MG63 (cell line): ENCODE data around the gene CGREF1. TPM values are rescaled to one million over a fixed set of nuclear protein-coding genes. Genes with fewer than 3 reads are reported as not detected.

Experiments used
- DNase-seq: peaks from one replicate; pipeline ENCODE4 v3.0.0-alpha.2; 2020
- H3K27me3 ChIP-seq: fragments of 250-450 bp; sonication (Bioruptor Pico); 2 replicates; pipeline ENCODE4 v1.5.1; 2020; ENCODE audit warnings: mild to moderate bottlenecking, moderate library complexity
- H3K36me3 ChIP-seq: fragments of 250-450 bp; sonication (Bioruptor Pico); 2 replicates; pipeline ENCODE4 v1.5.1; 2020; ENCODE audit warnings: mild to moderate bottlenecking, moderate library complexity
- H3K4me3 ChIP-seq: fragments of 250-450 bp; sonication (Bioruptor Pico); 2 replicates; pipeline ENCODE4 v1.5.1; 2020; ENCODE audit warnings: mild to moderate bottlenecking, moderate library complexity
- H3K9me3 ChIP-seq: fragments of 250-450 bp; sonication (Bioruptor Pico); 2 replicates; pipeline ENCODE4 v1.5.1; 2020; ENCODE audit warnings: mild to moderate bottlenecking, moderate library complexity
- total RNA-seq: library from RNA; depleted of rRNA; stranded (reverse); fragments of >200 nt; shearing (Covaris generic); gene quantifications from 2 replicates; pipeline ENCODE4 v1.2.3, GENCODE V29; 2014; ENCODE audit warnings: low replicate concordance

Gene CGREF1
- total RNA-seq, 1 experiment from 2014 or later: 29.1 TPM

DNA sequence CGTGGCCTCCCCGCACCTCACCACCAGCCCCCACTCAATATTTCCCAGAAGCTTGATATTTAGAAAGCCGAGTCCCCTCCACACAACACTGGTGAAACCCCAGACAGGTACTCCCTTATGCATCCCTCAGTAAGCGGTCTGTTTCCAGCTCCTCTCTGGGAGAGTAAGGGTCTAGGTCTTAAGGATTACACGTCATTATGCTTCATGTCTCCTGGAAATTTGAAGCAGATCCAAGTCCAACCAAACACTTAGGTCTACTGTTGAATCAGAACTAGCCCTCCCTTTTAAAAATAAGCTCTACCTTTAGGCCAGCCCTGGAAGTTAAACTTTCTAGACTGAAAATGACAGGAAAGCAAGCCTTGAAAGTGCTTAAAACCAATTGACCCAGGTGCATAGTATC lies 46.0 kb downstream of the CGREF1 start:
- no peaks in the 10 kb centered on the region for H3K9me3 ChIP-seq
- H3K4me3 ChIP-seq: no peak overlapping the region
- H3K36me3 ChIP-seq: peaks cover 26% of the 10 kb centered on the region
- DNase-seq: no peak
- no peaks in the 10 kb centered on the region for H3K27me3 ChIP-seq

GRCh38 chr2:27071990-27072830 lies 46.7 kb downstream of the CGREF1 start:
- Histone ChIP-seq H3K9me3 (no peaks in the 10 kb centered on the region), H3K36me3 (peaks cover 33% of the 10 kb centered on the region), H3K4me3 (peak overlapping the region; percentile 92), H3K27me3 (no peaks in the 10 kb centered on the region)
- peak; percentile 59 for DNase-seq

DNA sequence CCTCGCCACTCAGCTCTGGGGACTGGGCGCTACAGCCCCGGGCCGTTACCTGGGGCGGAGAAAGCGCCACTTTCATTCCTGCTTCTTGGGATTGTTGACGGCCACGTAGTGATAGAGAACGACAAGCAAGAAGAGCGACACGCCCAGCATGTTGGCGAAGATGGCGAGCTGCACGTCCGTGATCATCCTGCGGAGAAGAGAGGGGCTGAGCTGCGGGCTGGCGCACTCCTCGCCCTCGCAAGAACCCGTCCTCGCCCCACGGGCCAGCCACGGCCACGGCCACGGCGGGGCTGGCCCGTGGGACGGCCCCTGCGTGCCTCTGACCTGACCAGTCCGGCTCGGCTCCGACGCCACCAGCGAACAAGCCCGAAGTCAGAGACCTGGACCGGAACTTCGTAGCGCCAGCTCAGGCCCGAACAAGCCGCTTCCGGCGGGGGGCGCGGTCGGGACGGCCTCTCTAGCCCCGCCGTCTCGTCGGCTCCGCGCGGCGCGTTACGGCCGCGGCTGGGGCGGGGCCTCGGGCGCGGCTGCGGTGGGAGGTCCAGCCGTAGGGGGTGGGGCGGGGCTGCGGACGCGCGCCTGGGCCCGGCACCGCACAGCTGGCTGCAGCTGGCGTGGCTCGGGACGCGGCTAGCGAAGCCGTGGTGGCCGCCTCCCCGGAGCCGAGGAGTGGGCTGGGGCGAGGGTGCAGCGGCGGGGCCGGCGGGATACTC lies 47.5 kb downstream of the CGREF1 start, which contains the start of gene OST4:
Gene OST4, minus strand, starts transcription at position 378 of the 713 bp plus-strand sequence.
- DNase-seq: peak; percentile 94
- peaks cover 33% of the 10 kb centered on the region for H3K36me3 ChIP-seq
- H3K27me3 ChIP-seq: no peaks in the 10 kb centered on the region
- H3K4me3 ChIP-seq: peak within 1 kb of the TSS; percentile 92
- H3K9me3 ChIP-seq: no peaks in the 10 kb centered on the region

DNA sequence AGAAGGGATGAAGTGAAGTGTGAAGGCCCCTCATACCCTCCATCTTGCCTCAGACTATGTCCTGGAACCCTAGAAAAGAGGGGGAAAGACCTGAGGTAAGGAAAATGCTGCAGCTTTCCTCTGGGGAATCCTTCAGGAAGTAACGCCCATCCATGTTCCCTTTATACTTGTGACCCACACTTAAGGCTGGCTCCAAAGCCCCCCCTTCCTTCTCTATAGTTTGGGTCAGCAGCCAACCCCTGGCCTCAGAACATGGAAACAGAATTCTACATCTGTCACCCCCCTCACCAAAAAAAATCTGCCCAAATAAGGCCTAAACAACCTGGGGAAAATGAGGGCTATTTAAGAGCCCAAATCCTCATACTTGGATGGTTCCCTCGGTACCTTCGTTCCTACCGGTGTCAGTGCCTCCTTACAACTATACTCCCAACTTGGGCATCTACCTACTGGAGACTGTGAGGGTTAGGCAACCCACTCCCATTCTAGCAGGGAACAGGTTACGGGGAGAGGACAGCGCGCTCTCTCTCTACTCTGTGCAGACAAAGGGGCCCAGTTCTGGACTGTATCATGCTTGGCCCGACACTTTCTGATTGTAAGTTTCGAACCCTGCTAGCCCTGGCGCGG lies 48.2 kb downstream of the CGREF1 start:
- Histone ChIP-seq H3K36me3 (peaks cover 33% of the 10 kb centered on the region), H3K4me3 (peak overlapping the region; percentile 92), H3K27me3 (no peaks in the 10 kb centered on the region), H3K9me3 (no peaks in the 10 kb centered on the region)
- no peak for DNase-seq

- peaks cover 39% of the 10 kb centered on the region for H3K36me3 ChIP-seq
- H3K4me3 ChIP-seq: peak overlapping the region; percentile 92
- no peak for DNase-seq
- no peaks in the 10 kb centered on the region for H3K9me3 ChIP-seq
- H3K27me3 ChIP-seq: no peaks in the 10 kb centered on the region
Observed at GRCh38 chr2:27069961-27070618, 48.8 kb downstream of the CGREF1 start.

DNA sequence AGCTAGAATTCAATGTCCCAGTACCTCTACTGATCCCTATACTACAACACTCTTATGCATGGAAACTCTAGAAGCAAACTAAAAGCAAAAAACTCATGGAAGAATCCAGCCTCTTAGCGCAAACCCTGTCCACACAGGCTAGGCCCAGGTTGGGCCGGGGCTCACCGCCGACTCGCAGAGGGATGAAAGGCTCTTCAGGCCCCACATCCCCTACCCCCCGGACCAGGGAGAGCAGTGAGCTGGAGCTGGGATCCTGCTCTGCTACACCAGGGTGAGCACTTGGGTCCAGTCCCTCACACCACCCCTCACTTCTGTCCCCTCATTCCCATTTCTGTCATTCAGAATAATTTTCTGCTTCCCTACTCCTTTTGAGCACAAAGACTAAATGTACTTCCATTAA lies 49.5 kb downstream of the CGREF1 start:
- Histone ChIP-seq H3K9me3 (no peaks in the 10 kb centered on the region), H3K4me3 (no peak overlapping the region), H3K27me3 (no peaks in the 10 kb centered on the region), H3K36me3 (peaks cover 39% of the 10 kb centered on the region)
- DNase-seq: no peak

DNA sequence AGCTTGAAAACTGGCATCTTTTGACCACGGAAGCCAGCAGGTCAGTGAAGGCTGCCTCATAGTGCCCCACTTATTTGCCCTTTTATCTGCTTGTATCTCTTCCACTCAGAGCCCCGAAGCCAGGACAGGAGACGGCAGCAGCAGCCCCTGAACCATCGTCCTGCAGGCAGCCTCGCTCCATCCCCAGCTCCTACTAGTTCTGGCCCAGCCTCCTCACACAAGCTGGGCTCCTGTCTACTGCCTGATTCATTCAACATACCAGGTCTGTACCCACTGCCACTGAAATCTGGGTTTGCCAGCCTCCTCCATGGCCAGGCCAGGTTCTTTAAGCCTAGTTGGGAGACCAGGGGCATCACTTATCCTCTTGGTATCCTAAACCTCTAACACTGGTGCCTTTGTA lies 51.5 kb downstream of the CGREF1 start:
- Histone ChIP-seq H3K27me3 (no peaks in the 10 kb centered on the region), H3K4me3 (no peak overlapping the region), H3K36me3 (peaks cover 42% of the 10 kb centered on the region), H3K9me3 (no peaks in the 10 kb centered on the region)
- DNase-seq: no peak

GRCh38 chr2:27065128-27065527 lies 53.8 kb downstream of the CGREF1 start:
- no peaks in the 10 kb centered on the region for H3K27me3 ChIP-seq
- DNase-seq: no peak
- H3K4me3 ChIP-seq: no peak overlapping the region
- H3K9me3 ChIP-seq: no peaks in the 10 kb centered on the region
- H3K36me3 ChIP-seq: peaks cover 37% of the 10 kb centered on the region

DNA sequence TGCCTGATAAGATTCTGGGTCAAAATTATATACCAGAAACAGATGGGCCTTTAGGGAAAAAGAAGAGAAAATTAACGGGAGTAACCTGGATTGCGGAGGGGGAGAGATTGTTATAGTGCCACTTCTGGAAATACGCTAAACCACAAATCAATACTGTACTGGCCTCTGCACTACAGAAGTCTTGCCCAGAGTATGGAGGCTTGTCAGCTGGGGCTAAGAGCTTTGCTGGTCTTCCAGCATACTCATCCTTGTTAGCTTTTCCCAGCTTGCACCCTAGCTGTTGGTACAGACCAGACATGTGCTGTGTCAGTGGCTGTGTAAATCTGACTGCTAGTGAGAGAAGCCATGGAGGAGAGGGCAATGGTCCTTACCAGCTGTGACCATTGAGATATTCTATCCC lies 58.6 kb downstream of the CGREF1 start:
- Histone ChIP-seq H3K4me3 (no peak overlapping the region), H3K9me3 (no peaks in the 10 kb centered on the region), H3K36me3 (peaks cover 17% of the 10 kb centered on the region), H3K27me3 (no peaks in the 10 kb centered on the region)
- DNase-seq: no peak

- H3K27me3 ChIP-seq: no peaks in the 10 kb centered on the region
- H3K36me3 ChIP-seq: peaks cover 24% of the 10 kb centered on the region
- H3K4me3 ChIP-seq: no peak overlapping the region
- no peaks in the 10 kb centered on the region for H3K9me3 ChIP-seq
- DNase-seq: no peak
Observed at GRCh38 chr2:27059141-27059820, 59.6 kb downstream of the CGREF1 start.

DNA sequence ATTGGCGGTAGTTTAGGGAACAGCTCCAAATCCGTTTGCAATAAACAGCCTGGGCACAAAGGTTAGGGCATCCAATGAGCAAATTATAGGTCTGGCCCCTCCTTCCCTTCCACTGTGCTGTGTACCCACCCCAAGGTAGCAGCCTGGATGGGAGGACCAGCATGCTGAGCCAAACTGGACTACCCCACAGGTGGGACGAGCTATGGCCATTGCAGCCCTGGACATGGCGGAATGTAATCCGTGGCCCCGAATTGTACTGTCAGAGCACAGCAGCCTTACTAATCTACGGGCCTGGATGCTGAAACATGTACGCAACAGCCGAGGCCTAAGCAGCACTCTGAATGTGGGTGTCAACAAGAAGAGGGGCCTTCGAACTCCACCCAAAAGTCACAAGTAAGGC lies 60.7 kb downstream of the CGREF1 start:
- no peak overlapping the region for H3K4me3 ChIP-seq
- H3K27me3 ChIP-seq: no peaks in the 10 kb centered on the region
- peaks cover 25% of the 10 kb centered on the region for H3K36me3 ChIP-seq
- DNase-seq: no peak
- no peaks in the 10 kb centered on the region for H3K9me3 ChIP-seq

DNA sequence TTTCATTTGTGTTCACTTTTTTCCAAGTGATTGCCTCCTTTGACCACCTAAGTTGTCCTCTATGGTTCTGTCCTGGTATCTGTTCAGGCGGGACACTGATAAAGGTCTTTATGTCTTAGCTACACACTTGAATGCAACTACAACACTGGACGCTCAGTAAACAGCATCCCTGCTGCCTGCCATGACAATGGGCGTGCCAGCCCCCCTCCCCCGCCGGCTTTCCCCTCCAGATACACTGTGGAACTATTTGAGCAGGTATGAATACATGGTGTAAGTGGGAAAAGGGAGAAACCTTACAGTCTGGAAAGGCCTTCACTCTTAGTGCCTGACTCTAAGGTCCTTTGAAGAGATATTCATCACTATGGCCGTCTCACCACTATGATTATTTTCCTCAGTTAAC lies 61.7 kb downstream of the CGREF1 start:
- H3K9me3 ChIP-seq: no peaks in the 10 kb centered on the region
- no peak for DNase-seq
- H3K4me3 ChIP-seq: no peak overlapping the region
- no peaks in the 10 kb centered on the region for H3K27me3 ChIP-seq
- H3K36me3 ChIP-seq: peaks cover 22% of the 10 kb centered on the region

DNA sequence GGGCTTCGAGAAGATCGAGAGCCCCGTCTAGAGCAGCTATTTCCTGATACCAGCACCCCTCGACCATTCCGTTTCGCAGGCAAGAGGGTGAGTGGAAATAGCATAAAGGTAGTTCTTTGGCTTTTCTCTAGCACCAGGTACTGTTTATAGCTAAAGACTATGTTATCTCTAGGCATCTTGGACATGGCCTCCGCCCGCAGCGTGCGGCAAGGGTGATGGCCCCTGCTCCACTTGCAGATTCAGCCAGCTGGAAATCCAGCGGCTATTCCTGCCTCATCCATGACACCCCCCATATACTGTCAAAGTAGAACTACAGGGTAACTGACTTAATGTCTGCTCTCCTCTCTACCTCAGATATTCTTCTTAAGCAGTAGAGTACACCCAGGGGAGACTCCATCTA lies 64.2 kb downstream of the CGREF1 start:
- no peaks in the 10 kb centered on the region for H3K9me3 ChIP-seq
- peaks cover 22% of the 10 kb centered on the region for H3K36me3 ChIP-seq
- no peak for DNase-seq
- no peaks in the 10 kb centered on the region for H3K27me3 ChIP-seq
- no peak overlapping the region for H3K4me3 ChIP-seq

DNA sequence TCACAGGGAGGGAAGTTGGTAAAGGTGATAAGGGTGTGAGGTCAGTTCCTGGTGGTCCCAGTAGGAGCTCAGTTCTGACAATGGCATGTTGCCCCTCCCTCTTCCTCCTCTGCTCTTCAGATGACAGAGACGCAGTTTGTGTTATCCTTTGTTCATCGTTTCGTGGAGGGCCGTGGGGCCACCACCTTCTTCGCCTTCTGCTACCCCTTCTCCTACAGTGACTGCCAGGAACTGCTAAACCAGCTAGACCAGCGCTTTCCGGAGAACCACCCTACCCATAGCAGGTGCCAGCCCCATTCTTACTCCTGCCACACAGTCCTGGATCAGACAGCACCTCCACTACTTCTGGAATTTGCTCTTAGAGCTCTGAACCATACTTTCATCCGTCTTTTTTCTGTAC lies 65.2 kb downstream of the CGREF1 start:
- Histone ChIP-seq H3K36me3 (peaks cover 22% of the 10 kb centered on the region), H3K9me3 (no peaks in the 10 kb centered on the region), H3K27me3 (no peaks in the 10 kb centered on the region), H3K4me3 (no peak overlapping the region)
- no peak for DNase-seq

DNA sequence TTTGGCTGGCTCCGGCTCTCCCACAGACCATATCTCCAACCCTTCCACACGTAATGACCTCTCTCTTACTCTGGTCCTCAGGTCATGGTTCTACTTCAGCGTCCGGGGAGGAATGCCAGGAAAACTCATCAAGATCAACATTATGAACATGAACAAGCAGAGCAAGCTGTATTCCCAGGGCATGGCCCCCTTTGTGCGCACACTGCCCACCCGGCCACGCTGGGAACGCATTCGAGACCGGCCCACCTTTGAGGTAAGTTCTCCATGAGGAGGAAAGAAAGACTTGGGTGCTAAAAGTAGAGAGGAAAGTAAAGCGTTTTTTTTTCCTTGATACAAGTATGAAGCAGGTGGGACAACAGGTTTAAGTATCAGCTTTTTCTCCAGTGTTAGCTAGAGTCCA lies 65.6 kb downstream of the CGREF1 start:
- Histone ChIP-seq H3K9me3 (no peaks in the 10 kb centered on the region), H3K27me3 (no peaks in the 10 kb centered on the region), H3K4me3 (no peak overlapping the region), H3K36me3 (peaks cover 21% of the 10 kb centered on the region)
- no peak for DNase-seq

DNA sequence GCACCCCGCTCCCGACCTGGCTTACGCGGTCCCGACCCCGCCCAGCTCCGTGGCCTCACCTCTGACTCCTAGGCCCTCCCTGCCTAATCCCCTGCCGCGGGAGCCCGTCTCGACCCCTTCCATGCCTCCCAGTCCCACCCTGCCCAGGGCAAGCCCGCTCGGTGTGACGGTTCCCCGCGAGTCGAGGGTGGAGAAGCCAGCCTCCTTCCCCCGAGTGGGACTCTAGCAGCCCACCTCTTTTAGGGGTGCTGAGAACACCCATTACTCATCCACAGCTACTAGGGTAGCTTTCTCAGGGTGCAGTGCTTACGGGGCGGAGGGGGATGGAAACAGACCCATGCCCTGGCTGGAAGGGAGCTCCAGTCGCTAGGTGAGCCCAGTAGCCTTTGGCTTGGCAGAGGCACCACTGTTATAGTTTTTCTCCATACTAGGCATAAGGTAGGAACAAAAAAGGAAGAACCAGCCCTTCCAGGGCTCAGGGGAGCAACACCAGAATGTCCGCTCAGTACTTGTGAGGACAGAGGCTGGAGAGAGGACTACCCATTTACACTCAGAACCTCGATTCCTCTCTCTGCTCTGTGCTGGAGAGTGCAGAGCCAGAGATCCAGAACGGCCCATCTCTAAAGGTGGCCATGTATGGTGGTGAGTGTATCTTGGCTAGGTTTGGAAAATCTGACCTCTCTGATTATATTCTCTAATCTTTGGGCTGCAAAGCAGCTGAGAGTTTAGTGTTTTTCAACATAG lies 66.9 kb downstream of the CGREF1 start:
- peak; percentile 36 for DNase-seq
- Histone ChIP-seq H3K4me3 (peak overlapping the region; percentile 81), H3K27me3 (no peaks in the 10 kb centered on the region), H3K9me3 (no peaks in the 10 kb centered on the region), H3K36me3 (peaks cover 18% of the 10 kb centered on the region)
